Tibial nerve (tissue), 4 donors: ENCODE results near the gene RAB3IL1. TPM values are rescaled to one million over a fixed set of nuclear protein-coding genes. Genes with fewer than 3 reads are reported as not detected.

Experiments used
- DNase-seq, 2 donors: peaks; one replicate each; pipeline ENCODE4 v3.0.0-alpha.2; 2019; ENCODE audit warnings: low spot score in 2 of 2
- H3K27ac ChIP-seq, 4 donors: fragments of 200-600 bp; sonication (generic) in 3 of 4; one replicate each; pipeline ENCODE4 v1.5.1; 2017 to 2019; ENCODE audit warnings: mild to moderate bottlenecking in 1 of 4
- H3K27me3 ChIP-seq, 2 donors: fragments of 200-600 bp; sonication (generic) in 1 of 2; one replicate each; pipeline versions ENCODE4 v1.5.1 to v1.6.0; 2017 to 2019
- H3K36me3 ChIP-seq, 3 donors: fragments of 200-600 bp; sonication (generic); one replicate each; pipeline ENCODE4 v1.5.1; 2018 to 2019
- H3K4me1 ChIP-seq, 4 donors: fragments of 200-600 bp; sonication (generic) in 3 of 4; one replicate each; pipeline ENCODE4 v1.5.1; 2017 to 2019
- H3K4me3 ChIP-seq, 4 donors: fragments of 200-600 bp; sonication (generic) in 3 of 4; one replicate each; pipeline ENCODE4 v1.5.1; 2017 to 2019; ENCODE audit warnings: mild to moderate bottlenecking in 1 of 4, moderate library complexity in 1 of 4
- H3K9me3 ChIP-seq, 4 donors: fragments of 200-600 bp; sonication (generic) in 3 of 4; one replicate each; pipeline ENCODE4 v1.5.1; 2017 to 2019
- EP300 ChIP-seq, 2 donors: sonication (generic); formaldehyde crosslinking; IDR thresholded peaks; one replicate each; pipeline ENCODE4 v1.6.1; 2017; ENCODE audit warnings: antibody characterized with exemption in 2 of 2, mild to moderate bottlenecking in 1 of 2
- POLR2A ChIP-seq, 2 donors: fragments of 450-650 bp; IDR thresholded peaks; one replicate each; pipeline ENCODE4 v1.6.1; 2017; ENCODE audit warnings: antibody characterized with exemption in 2 of 2, mild to moderate bottlenecking in 2 of 2, moderate library complexity in 2 of 2
- WGBS, 2 donors: methylation state at CpG; one replicate each; pipeline ENCODE4 v1.1.5; 2018; 5-methylcytosine and 5-hydroxymethylcytosine counted together
- total RNA-seq, 4 donors: library from RNA; depleted of rRNA; stranded (reverse); fragments of >200 nt; gene quantifications; one replicate each; pipeline ENCODE4 v1.1.0, GENCODE V29; 2016
- TF ChIP-seq, protein P1 (sequence below), 5 experiments: fragments of 200-600 bp in 3 of 5; fragments of 450-650 bp in 2 of 5; sonication (generic) in 3 of 5; IDR thresholded peaks; one replicate each; pipeline ENCODE4 v1.5.1; 2016 to 2019; ENCODE audit warnings: antibody characterized with exemption in 5 of 5, mild to moderate bottlenecking in 3 of 5, moderate library complexity in 2 of 5

RAB3IL1 gene
- total RNA-seq, 4 donors from 2014 or later = 58.8 to 127 (median 71.1) TPM

DNA sequence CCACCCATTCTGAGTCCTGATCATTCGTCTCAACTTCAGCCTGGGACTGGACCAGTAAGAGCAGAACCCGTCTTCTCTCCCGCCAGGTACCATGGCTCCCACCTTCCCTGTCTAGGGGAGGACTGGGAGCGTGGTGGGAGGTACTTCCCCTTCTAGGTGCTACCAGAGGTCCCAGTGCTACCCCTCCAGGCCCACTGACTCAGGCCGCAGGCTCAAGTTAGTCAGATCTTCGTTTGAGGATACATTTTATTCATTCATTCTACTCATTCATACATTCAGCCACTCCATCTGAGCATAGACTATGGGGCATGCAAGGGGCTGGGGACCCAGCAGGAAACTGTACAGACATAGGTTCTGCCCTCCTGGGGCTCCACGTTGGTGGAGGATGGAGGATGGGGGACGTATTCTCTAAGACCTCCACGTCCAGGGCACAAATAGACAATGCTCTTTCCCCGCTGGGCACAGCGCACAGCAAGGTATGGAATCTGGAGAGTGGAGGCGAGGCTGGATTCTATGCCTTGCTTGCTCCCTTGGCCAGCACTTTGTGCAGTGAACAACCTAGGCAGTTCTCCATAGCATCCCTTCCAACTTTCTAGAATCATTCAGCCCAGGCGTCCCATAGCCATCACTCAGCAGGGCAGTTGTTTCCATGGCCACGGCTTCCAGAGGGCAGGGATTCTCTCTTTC, 1.0 kb upstream of the RAB3IL1 start:
- H3K9me3 ChIP-seq = no peaks in the 10 kb centered on the region
- no peak for DNase-seq
- no peaks in the 10 kb centered on the region for H3K36me3 ChIP-seq
- peak overlapping the region in 1 of 4 donors; percentile 72 for H3K4me3 ChIP-seq
- TF ChIP-seq, protein P1, sequence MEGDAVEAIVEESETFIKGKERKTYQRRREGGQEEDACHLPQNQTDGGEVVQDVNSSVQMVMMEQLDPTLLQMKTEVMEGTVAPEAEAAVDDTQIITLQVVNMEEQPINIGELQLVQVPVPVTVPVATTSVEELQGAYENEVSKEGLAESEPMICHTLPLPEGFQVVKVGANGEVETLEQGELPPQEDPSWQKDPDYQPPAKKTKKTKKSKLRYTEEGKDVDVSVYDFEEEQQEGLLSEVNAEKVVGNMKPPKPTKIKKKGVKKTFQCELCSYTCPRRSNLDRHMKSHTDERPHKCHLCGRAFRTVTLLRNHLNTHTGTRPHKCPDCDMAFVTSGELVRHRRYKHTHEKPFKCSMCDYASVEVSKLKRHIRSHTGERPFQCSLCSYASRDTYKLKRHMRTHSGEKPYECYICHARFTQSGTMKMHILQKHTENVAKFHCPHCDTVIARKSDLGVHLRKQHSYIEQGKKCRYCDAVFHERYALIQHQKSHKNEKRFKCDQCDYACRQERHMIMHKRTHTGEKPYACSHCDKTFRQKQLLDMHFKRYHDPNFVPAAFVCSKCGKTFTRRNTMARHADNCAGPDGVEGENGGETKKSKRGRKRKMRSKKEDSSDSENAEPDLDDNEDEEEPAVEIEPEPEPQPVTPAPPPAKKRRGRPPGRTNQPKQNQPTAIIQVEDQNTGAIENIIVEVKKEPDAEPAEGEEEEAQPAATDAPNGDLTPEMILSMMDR (IDR thresholded peaks at IDR 0.05) = no peak
- no peak for TF ChIP-seq POLR2A (IDR thresholded peaks at IDR 0.05)
- no peak for TF ChIP-seq EP300 (IDR thresholded peaks at IDR 0.05)
- WGBS, 2 donors = 77 to 85% methylated on average over 14 of the region's 14 CpGs
- peaks cover 0 to 78% (median 20%) of the 10 kb centered on the region in 4 donors for H3K4me1 ChIP-seq
- no peaks in the 10 kb centered on the region for H3K27me3 ChIP-seq
- H3K27ac ChIP-seq = peak overlapping the region; percentile 70 to 95 (median 88)

DNA sequence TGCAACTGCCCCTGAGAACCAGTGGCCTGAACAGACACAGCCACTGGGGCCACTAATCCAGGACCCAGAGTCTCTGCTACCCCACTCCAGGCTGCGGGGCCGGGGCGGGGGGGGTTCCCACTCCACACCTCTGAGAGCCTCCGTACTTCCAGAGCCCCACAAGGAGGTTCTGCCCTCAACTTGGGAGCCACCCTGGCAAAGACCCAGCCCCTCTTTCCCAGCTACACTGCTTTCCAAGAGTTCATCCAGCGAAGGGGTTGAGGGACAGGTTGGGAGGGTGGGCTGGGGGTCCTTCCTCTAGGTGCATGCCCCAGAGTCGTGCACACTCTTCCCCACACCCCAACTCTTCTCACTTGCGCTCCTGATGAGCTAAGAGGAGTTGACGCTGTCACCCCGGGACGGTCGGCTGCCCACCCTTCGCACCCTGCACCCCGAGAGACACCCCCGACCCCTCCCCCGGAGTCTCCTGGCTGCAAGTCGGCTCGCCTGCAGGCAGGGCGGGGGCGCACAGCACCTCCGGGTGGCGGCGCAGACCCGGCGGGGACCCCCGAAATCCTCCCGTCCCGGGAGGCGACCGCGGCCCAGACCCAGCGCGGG, 531 bp downstream of the RAB3IL1 start:
- 17 to 18% methylated on average over 10 to 12 of the region's 32 CpGs for WGBS, 2 donors
- Histone ChIP-seq H3K4me3 (peak overlapping the region; percentile 53 to 81 (median 66)), H3K27ac (peak overlapping the region; percentile 70 to 95 (median 88)), H3K9me3 (no peaks in the 10 kb centered on the region), H3K27me3 (no peaks in the 10 kb centered on the region), H3K36me3 (no peaks in the 10 kb centered on the region), H3K4me1 (peaks cover 0 to 78% (median 26%) of the 10 kb centered on the region in 4 donors)
- DNase-seq = no peak
- TF ChIP-seq EP300 (IDR thresholded peaks at IDR 0.05) (no peak), POLR2A (IDR thresholded peaks at IDR 0.05) (no peak)
- TF ChIP-seq, protein P1 (IDR thresholded peaks at IDR 0.05) = no peak

DNA sequence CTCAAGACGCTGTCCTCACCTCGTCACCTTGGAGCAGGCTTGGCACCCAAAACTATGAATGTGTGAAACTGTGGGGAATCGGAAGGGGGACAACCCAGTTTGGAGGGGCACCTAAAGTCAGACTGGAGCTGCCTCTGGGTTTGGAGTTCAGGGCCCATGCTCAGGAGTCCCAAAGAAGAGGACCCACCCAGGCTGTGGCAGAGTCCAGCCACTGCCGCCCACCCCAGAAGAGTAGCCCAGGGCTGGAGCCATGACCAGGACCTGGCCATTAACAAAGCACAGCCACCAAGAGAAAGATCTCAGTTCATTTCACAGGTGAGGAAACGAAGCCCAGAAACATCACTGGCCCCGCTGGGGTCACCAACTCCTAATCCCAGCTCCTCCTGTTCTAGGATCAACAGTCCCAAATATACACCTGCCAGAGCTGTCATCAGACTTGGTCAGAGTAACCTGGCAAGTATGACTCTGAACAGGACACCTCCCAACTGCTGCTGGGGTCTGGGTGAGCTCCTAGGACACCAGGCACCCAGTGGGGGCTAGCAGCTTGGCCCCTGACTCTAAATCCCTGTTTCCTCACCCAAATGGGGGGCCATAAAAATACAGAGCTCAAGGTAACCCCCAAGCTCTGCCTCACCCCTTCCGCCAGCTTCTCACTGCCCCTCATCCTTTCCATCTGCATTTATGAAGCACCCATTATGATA, 2.7 kb downstream of the RAB3IL1 start:
- Histone ChIP-seq H3K4me3 (peak overlapping the region in 1 of 4 donors; percentile 72), H3K36me3 (no peaks in the 10 kb centered on the region), H3K27ac (peak overlapping the region in 2 of 4 donors; percentile 92 to 95), H3K9me3 (no peaks in the 10 kb centered on the region), H3K27me3 (no peaks in the 10 kb centered on the region), H3K4me1 (peaks cover 0 to 81% (median 43%) of the 10 kb centered on the region in 4 donors)
- WGBS, 2 donors = 80 to 90% methylated on average over 7 of the region's 7 CpGs
- TF ChIP-seq, protein P1 (IDR thresholded peaks at IDR 0.05) = no peak
- no peak for TF ChIP-seq EP300 (IDR thresholded peaks at IDR 0.05)
- TF ChIP-seq POLR2A (IDR thresholded peaks at IDR 0.05) = no peak
- DNase-seq = no peak

DNA sequence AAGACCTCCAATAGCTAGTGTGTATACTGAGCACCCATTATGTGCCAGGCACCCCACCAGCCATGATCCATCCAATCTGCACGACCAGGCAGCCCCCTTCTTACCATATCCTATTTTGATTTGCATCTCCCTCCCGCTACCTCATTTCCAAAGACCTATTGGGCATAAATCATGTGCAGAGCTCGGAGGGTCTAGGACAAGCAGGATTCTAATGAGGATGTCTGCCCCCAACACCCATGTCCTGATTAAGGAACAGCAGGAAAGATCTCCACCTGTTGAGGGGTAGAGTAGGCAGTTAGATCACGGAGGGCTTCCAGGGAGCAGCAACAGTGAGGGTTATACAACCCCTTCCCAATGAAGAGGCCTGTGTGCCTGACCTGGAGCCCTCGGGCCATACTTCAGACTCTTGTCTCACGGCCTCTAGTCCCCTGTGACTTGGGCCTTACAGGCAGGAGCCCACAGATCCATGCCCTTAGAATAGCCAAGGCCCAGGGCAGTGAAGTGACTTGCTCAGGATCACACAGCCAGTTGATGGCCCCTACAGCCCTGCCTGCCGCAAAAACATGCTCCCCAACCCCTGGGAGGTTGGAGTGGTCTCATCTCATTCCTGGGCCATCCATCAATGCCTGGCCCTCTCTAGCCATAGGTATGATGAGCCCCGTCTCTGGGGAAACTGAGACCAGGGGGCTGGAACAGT, 3.5 kb downstream of the RAB3IL1 start:
- Histone ChIP-seq H3K9me3 (no peaks in the 10 kb centered on the region), H3K4me3 (no peak overlapping the region), H3K27ac (peak overlapping the region in 1 of 4 donors; percentile 95), H3K36me3 (no peaks in the 10 kb centered on the region), H3K4me1 (peaks cover 0 to 83% (median 44%) of the 10 kb centered on the region in 4 donors), H3K27me3 (no peaks in the 10 kb centered on the region)
- no peak for DNase-seq
- no peak for TF ChIP-seq EP300 (IDR thresholded peaks at IDR 0.05)
- no peak for TF ChIP-seq POLR2A (IDR thresholded peaks at IDR 0.05)
- TF ChIP-seq, protein P1 (IDR thresholded peaks at IDR 0.05) = no peak
- 79% methylated on average over 7 to 8 of the region's 8 CpGs for WGBS, 2 donors
